Erythroblast (primary cell): ENCODE data around the gene BUB1.

Experiments used
- GATA1 ChIP-seq: IDR thresholded peaks from 2 replicates; pipeline ENCODE4 v1.6.1; 2011; ENCODE audit warnings: low read depth, mild to moderate bottlenecking, control low read depth, low read length, moderate library complexity
- POLR2A ChIP-seq: IDR thresholded peaks from 2 replicates; pipeline ENCODE4 v1.6.1; 2011; ENCODE audit warnings: mild to moderate bottlenecking, low read length

DNA sequence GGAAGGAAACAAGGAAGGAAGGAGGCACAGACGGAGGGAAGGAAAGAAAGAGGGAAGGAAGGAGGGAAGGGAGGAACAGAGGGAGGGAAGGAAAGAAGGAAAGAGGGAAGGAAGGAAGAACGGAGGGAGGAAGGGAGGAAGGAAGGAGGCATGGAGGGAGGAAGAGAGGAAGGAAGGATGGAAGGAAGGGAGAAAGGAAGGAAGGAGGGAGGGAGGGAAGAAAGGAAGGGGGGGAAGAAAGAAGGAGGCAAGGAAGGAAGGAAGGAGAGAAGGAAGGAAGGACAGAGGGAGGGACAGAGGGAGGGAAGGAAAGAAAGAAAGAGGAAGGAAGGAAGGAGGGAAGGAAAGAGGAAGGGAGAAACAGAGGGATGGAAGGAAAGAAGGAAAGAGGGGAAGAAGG is 47.0 kb upstream of the BUB1 start:
- no peak for TF ChIP-seq GATA1
- TF ChIP-seq POLR2A, result no peak
